Kidney (tissue), 14 donors: ENCODE measurements around the gene MGAT4A. TPM values are rescaled to one million over a fixed set of nuclear protein-coding genes. Genes with fewer than 3 reads are reported as not detected.
"Not testable (repeated sequence)": the region's sequence is repeated elsewhere in the genome, so short reads cannot be mapped to it uniquely, and the experiment has no call there.

Experiments used
- DNase-seq, 5 donors: peaks; one replicate each; pipeline ENCODE4 v3.0.0-alpha.2; 2013 to 2020
- FAIRE-seq: peaks from 2 replicates; lab custom pipeline; 2012; peaks lifted over from hg19 to GRCh38; lab: Jason Lieb, UNC
- H3K27ac ChIP-seq, 2 donors: one replicate each; pipeline ENCODE4 v1.7.0; 2013; ENCODE audit warnings: low read depth in 2 of 2, low read length in 2 of 2, inconsistent platforms in 1 of 2
- H3K27me3 ChIP-seq: one replicate; pipeline ENCODE4 v1.7.1; 2013; ENCODE audit warnings: low read length, inconsistent platforms; ENCODE audit not compliant: control insufficient read depth, insufficient read depth
- H3K36me3 ChIP-seq, 3 donors: one replicate each; pipeline versions ENCODE4 v1.7.0 to v1.7.1; 2013; ENCODE audit warnings: low read length in 3 of 3, control low read depth in 1 of 3, inconsistent platforms in 1 of 3; ENCODE audit not compliant: insufficient read depth in 3 of 3, control insufficient read depth in 2 of 3
- H3K4me1 ChIP-seq, 3 donors: one replicate each; pipeline versions ENCODE4 v1.7.0 to v1.7.1; 2013; ENCODE audit warnings: low read length in 3 of 3, inconsistent platforms in 1 of 3, low read depth in 1 of 3; ENCODE audit not compliant: control insufficient read depth in 2 of 3, insufficient read depth in 2 of 3
- H3K4me3 ChIP-seq, 3 donors: one replicate each; pipeline versions ENCODE4 v1.7.0 to v1.8.1; 2013; ENCODE audit warnings: low read length in 3 of 3, control low read depth in 1 of 3, inconsistent platforms in 1 of 3
- H3K9ac ChIP-seq, 3 donors: one replicate each; pipeline versions ENCODE4 v1.7.0 to v1.7.1; 2013; ENCODE audit warnings: low read length in 3 of 3, control low read depth in 1 of 3, inconsistent platforms in 1 of 3
- H3K9me3 ChIP-seq, 3 donors: one replicate each; pipeline versions ENCODE4 v1.7.0 to v1.7.1; 2013; ENCODE audit warnings: low read length in 3 of 3, control low read depth in 1 of 3, inconsistent platforms in 1 of 3; ENCODE audit not compliant: control insufficient read depth in 2 of 3, insufficient read depth in 1 of 3
- intact Hi-C: fragments of 100-400 bp; cut with DNase I; formaldehyde crosslinking; loops from one replicate; pipeline ENCODE4 v1.11.1; 2022
- polyA plus RNA-seq: library from polyadenylated mRNA; stranded (reverse); fragments of 350-450 nt; fragmentation: Illumina TruSeq; extraction: RNeasy Lipid Tissue Mini Kit (QIAGEN cat#74804); gene quantifications from one replicate; pipeline ENCODE4 v1.2.3, GENCODE V29; 2014; ENCODE audit warnings: low read depth, low replicate concordance; ENCODE audit not compliant: insufficient read depth
- total RNA-seq: library from RNA; stranded (reverse); fragmentation: NEBNext Ultra II Directional; extraction: Animal tissue kit (Norgen Biotek cat#: 25700); gene quantifications from one replicate; pipeline ENCODE4 v1.2.1, GENCODE V29; 2021
- TF ChIP-seq, protein P1 (sequence below): IDR thresholded peaks from 3 replicates; pipeline ENCODE4 v1.5.1; 2012; ENCODE audit warnings: mild to moderate bottlenecking, moderate library complexity, borderline replicate concordance; ENCODE audit not compliant: insufficient read depth; ENCODE audit errors: extremely low read depth
- donor health status: control.
- donor health status: control.
- donor health status: control.
- donor health status: control.
- donor health status: control.
- donor health status: DM: yes; HTN: yes; CAD: no.
- donor health status: Normal renal cell carcinoma (clear cell type).

The MGAT4A gene
- total and polyA plus RNA-seq, 2 donors from 2014 or later: 23.5 to 101 TPM

DNA sequence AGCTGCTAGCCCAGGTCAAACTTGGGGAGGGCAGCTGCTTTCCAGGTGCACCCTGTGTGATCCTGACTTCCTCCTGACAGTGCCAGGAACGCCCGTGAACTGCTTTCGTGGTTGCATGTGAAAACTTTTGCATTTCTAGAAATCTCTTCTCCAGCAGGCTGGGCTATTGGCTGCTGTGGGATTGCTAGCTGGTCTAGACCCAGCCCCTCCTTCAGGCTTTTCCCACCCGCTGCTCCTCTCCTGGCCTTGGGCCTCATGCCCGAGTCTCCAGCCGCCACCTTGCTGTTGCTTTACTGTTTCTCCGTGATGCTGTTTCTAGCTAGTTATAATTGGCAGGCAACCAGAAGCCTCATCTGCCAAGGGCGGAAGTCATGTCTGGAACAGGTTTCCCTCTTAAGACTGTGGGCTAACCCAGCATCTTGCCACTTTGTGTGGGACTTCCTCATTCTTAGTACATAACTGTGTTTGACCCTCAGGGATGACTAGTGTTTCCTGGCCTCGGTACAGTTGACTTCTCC lies 27.0 kb upstream of the MGAT4A start:
- no peak overlapping the region for H3K27ac ChIP-seq
- no peaks in the 10 kb centered on the region for H3K4me1 ChIP-seq
- DNase-seq (peak in 2 of 5 donors; percentile 69 to 88), FAIRE-seq (no peak)
- intact Hi-C loops: no loop called here
- H3K36me3 ChIP-seq: no peaks in the 10 kb centered on the region
- H3K9me3 ChIP-seq: no peaks in the 10 kb centered on the region
- H3K27me3 ChIP-seq: no peaks in the 10 kb centered on the region
- H3K4me3 ChIP-seq: peak overlapping the region in 1 of 3 donors; percentile 10
- H3K9ac ChIP-seq: no peak overlapping the region
- TF ChIP-seq, protein P1, sequence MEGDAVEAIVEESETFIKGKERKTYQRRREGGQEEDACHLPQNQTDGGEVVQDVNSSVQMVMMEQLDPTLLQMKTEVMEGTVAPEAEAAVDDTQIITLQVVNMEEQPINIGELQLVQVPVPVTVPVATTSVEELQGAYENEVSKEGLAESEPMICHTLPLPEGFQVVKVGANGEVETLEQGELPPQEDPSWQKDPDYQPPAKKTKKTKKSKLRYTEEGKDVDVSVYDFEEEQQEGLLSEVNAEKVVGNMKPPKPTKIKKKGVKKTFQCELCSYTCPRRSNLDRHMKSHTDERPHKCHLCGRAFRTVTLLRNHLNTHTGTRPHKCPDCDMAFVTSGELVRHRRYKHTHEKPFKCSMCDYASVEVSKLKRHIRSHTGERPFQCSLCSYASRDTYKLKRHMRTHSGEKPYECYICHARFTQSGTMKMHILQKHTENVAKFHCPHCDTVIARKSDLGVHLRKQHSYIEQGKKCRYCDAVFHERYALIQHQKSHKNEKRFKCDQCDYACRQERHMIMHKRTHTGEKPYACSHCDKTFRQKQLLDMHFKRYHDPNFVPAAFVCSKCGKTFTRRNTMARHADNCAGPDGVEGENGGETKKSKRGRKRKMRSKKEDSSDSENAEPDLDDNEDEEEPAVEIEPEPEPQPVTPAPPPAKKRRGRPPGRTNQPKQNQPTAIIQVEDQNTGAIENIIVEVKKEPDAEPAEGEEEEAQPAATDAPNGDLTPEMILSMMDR: peak; percentile 6

DNA sequence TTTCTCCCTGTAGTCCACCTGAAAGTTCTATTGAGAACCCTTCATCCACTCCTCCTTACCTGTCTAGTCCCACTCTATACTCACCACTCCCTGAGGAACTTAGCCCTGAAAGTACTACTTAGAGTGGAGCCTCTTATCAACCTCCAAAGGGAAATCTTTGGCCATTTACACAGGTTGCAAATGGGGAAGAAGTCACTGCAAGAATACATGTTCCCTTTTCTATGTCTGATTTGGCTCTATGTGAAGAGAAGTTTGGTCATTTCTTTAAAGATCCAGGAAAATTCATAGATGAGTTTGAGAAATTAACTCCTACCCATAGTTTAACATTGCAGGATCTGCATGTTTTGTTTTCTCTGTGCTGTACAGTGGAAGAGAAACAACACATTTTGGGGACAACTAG lies 22.9 kb upstream of the MGAT4A start:
- Histone ChIP-seq H3K27me3 (no peaks in the 10 kb centered on the region), H3K9ac (no peak overlapping the region), H3K36me3 (no peaks in the 10 kb centered on the region), H3K4me3 (no peak overlapping the region), H3K27ac (no peak overlapping the region), H3K9me3 (no peaks in the 10 kb centered on the region), H3K4me1 (no peaks in the 10 kb centered on the region)
- FAIRE-seq (no peak), DNase-seq (no peak)
- intact Hi-C loops: no loop called here
- TF ChIP-seq, protein P1: no peak

DNA sequence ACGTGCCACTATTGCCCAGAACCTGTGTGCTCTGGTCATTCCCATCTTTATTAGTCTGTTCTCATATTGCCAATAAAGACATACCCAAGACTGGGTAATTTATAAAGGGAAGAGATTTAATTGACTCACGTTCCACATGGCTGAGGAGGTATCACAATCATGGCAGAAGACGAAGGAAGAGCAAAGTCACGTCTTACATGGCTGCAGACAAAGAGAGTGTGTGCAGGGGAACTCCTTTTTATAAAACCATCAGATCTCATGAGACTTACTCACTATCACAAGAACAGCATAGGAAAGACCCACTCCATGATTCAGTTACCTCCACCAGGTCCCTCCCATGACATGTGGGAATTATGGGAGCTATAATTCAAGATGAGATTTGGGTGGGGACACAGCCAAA lies 21.8 kb upstream of the MGAT4A start:
- FAIRE-seq, H3K27me3 ChIP-seq, H3K4me3 ChIP-seq, DNase-seq, H3K9me3 ChIP-seq, H3K9ac ChIP-seq, H3K36me3 ChIP-seq, H3K27ac ChIP-seq, intact Hi-C loops, H3K4me1 ChIP-seq: not testable (repeated sequence)

DNA sequence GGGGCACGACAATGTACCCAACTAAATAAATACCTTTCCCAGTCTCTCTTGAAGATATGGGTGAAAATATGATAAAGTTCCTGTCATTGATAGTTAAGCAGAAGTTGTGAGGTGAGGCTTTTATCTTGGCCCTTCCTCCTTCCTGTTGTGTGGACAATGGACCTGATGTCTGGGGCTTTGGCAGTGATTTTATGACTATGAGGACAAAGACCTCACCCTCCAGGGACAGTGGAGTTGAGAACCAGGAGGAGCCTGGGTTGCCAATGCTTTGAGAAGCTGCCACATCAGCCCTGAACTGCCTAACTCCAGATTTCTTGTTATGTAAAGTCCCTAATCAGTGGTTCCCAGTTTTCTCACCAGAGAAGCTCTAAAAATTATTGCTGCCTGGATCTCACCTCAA lies 20.8 kb upstream of the MGAT4A start:
- H3K27me3 ChIP-seq: no peaks in the 10 kb centered on the region
- TF ChIP-seq, protein P1: no peak
- H3K36me3 ChIP-seq: no peaks in the 10 kb centered on the region
- H3K9ac ChIP-seq: no peak overlapping the region
- no peak for FAIRE-seq
- no peak overlapping the region for H3K27ac ChIP-seq
- H3K4me1 ChIP-seq: no peaks in the 10 kb centered on the region
- DNase-seq: no peak
- intact Hi-C loops: no loop called here
- H3K9me3 ChIP-seq: no peaks in the 10 kb centered on the region
- H3K4me3 ChIP-seq: no peak overlapping the region
